Omental fat pad (tissue), 4 donors: ENCODE measurements around the gene SLC26A6. TPM values are rescaled to one million over a fixed set of nuclear protein-coding genes. Genes with fewer than 3 reads are reported as not detected.

Experiments used
- ATAC-seq: fragments of 150-250 bp; one replicate; pipeline ENCODE4 v1.9.1; 2016; ENCODE audit warnings: mild to moderate bottlenecking, moderate library complexity; ENCODE audit not compliant: low FRiP score
- DNase-seq: peaks from one replicate; pipeline ENCODE4 v3.0.0-alpha.2; 2019; ENCODE audit warnings: low spot score
- CTCF ChIP-seq, 3 donors: fragments of 450-650 bp; IDR thresholded peaks; one replicate each; pipeline ENCODE4 v1.5.1; 2016 to 2017; ENCODE audit warnings: antibody characterized with exemption in 3 of 3, mild to moderate bottlenecking in 3 of 3, moderate library complexity in 2 of 3
- total RNA-seq, 4 donors: library from RNA; depleted of rRNA; stranded (reverse); fragments of >200 nt; gene quantifications; one replicate each; pipeline ENCODE4 v1.1.0, GENCODE V29; 2016

SLC26A6 gene
- total RNA-seq, 4 donors from 2014 or later: 9.9 to 17.8 (median 14.6) TPM

DNA sequence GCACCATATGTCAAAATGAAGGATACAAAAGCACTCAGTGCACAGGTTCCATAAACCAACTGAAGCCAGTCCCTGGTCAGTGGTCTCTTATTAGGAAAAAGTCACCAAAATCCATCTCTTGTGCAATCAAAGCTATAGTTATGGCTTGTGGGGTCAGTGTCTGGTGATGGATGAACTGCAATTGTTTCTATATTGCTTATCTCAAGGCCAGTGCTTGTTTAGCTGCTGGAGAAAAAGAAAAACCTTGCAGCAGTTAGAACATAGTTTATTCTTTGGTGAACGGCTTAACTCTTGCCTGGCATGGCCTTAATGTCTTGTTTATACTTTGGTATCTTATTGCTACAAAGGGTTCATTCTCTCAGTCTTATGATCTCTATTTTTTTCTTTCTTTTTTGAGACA, 23.0 kb downstream of the SLC26A6 start:
- no peak for ATAC-seq
- no peak for TF ChIP-seq CTCF (IDR thresholded peaks at IDR 0.05)
- no peak for DNase-seq

DNA sequence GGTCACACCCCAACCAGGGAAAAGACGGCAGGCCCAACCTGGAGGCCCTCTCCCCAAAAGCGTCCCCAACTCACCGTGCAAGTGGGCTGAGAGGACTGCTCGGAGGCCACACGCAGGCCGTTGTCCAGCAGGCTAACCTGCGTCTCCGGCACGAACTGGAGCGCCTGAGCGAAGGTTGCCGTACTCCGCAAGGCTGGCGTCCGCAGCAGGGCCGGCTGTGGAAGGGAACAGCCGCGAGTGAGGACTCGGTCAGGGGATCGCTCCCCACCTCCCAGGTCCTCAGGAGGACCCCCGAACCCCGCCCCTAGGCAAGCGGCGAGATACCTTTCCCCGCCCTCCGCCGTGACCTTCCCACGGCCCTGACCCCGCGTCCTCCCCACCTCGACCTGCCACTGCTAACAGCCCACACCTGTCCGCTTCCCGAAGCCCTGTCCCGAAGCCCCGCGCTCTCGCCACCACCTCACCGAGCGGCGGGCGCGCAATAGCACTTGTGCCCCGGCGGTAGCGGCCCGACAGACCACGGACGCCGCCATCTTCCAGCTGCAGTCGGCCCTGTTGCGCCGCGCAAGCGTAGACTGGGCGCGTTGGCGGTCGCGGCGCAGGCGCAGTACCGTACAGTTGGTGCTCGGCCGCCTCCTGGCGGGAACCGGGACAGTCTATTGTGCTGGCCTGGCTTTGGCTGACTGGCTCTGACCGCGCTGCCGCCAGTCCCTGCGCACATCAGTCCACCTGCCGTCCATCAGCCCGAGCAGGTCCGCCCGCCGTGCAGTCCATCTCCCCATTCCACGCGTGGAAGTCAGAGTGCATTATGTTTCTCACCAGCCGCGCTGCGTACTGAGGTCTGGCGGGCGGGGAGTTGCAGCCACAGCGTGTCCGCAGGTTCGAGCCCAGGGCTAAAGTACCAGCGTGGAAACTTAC, 25.9 kb downstream of the SLC26A6 start, which contains the start of gene UQCRC1:
TSS of gene UQCRC1 (minus strand) at position 559 of the 918 bp plus-strand sequence. CDS start at position 533, 26 bp downstream.
- ATAC-seq: peak; percentile 100
- TF ChIP-seq CTCF (IDR thresholded peaks at IDR 0.05): peak in 1 of 3 donors; percentile 34

DNA sequence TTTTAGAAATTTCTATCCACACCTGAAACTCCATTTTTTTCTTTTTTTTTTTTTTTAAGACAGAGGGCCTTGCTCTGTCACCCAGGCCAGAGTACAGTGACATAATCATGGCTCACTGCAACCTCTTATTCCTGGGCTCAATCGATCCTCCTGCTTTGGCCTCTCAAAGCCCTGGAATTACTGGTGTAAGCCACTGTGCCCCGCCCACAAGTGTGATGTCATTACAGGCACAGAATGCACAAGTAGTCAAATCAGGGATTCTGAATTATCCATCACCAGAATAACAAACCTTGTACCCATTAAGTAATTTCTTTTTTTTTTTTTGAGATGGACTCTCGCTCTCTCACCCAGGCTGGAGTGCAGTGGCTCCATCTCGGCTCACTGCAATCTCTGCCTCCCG, 27.7 kb downstream of the SLC26A6 start:
- DNase-seq: no peak
- no peak for ATAC-seq

More for the DNA sequence above, 25.9 kb downstream of the SLC26A6 start, which contains the start of gene UQCRC1:
- peak; percentile 52 for DNase-seq

GRCh38 chr3:48601622-48601994, 33.7 kb downstream of the SLC26A6 start:
- no peak for DNase-seq
- ATAC-seq: no peak
- no peak for TF ChIP-seq CTCF (IDR thresholded peaks at IDR 0.05)

More for the DNA sequence above, 27.7 kb downstream of the SLC26A6 start:
- TF ChIP-seq CTCF (IDR thresholded peaks at IDR 0.05): no peak

DNA sequence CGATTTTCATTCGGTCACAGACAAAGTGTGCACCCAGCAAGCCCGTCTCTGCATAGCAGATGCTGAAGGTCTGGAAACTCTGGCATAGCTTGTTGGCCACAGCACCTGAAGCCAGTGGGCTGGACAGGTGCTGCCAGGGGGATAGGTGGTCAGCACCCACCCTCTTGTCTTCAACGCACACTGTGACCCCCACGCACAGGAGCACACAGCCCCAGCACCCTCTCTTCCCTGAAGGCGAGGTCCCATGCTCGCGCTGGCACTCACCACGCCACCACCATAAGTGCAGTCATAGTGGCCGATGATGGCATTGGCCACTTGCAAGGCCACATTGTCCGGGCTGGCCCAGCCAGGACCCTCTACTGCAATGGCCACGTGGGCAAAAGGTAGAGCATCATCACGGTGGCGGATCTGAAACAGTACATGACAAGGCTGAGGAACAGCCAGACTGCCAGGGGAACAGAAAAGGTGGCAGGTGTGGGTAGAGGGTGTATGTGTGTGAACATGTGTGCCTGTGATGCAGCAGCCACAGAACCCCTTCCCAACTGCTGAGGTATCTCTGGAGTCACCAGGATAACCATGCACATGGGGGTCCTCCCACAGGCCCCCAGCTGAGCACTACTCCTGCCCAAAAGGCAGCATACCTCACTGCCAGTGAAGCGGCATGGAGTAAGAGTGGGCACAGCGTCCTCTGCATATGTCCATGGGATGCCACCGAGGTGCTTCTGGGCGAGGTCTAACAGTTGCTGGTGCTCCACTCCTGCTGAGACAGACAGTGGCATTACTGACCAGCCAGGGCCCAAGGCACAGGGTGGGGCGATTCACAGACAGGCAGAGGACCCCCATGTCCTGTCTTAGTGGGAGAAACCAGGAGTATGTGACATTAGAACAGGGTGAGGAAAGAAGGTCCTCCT, 34.3 kb downstream of the SLC26A6 start:
- TF ChIP-seq CTCF (IDR thresholded peaks at IDR 0.05): no peak
- no peak for DNase-seq
- no peak for ATAC-seq

GRCh38 chr3:48599509-48600285, 35.6 kb downstream of the SLC26A6 start:
- no peak for TF ChIP-seq CTCF (IDR thresholded peaks at IDR 0.05)
- ATAC-seq: no peak
- DNase-seq: no peak
